Right cardiac atrium (tissue), 5 donors: ENCODE measurements around the gene CACYBP. TPM values are rescaled to one million over a fixed set of nuclear protein-coding genes. Genes with fewer than 3 reads are reported as not detected.
"Not testable (repeated sequence)": the region's sequence is repeated elsewhere in the genome, so short reads cannot be mapped to it uniquely, and the experiment has no call there.

ENCODE experiments used
- ATAC-seq, 2 donors: fragments of 200-7000 bp; cut with Tn5 transposase; one replicate each; pipeline versions ENCODE4 v1.8.0 to v1.9.1; 2020; ENCODE audit warnings: moderate library complexity in 2 of 2, mild to moderate bottlenecking in 1 of 2
- DNase-seq, 3 donors: peaks; one replicate each; pipeline ENCODE4 v3.0.0-alpha.2; 2020
- H3K27ac ChIP-seq: one replicate; pipeline ENCODE4 v1.5.1; 2013; ENCODE audit warnings: mild to moderate bottlenecking, low read length, control low read depth, moderate library complexity
- H3K27me3 ChIP-seq: one replicate; pipeline ENCODE4 v1.6.1; 2013; ENCODE audit not compliant: control insufficient read depth, insufficient read depth
- H3K4me1 ChIP-seq: one replicate; pipeline ENCODE4 v1.6.1; 2013; ENCODE audit warnings: low read length; ENCODE audit not compliant: control insufficient read depth, insufficient read depth
- H3K4me3 ChIP-seq: one replicate; pipeline ENCODE4 v1.5.1; 2013; ENCODE audit warnings: low read length, control low read depth
- H3K9me3 ChIP-seq: one replicate; pipeline ENCODE4 v1.6.1; 2013; ENCODE audit warnings: low read length; ENCODE audit not compliant: control insufficient read depth
- WGBS: extraction: QIAGEN DNeasy Blood & Tissue Kit; methylation state at CpG from one replicate; pipeline ENCODE4 v1.1.7; 2013; 5-methylcytosine and 5-hydroxymethylcytosine counted together
- intact Hi-C, 4 donors: fragments of 100-400 bp; cut with DNase I; formaldehyde crosslinking; loops; one replicate each; pipeline versions ENCODE4 v1.11.0 to v1.14.0; 2022 to 2023
- polyA plus RNA-seq: library from polyadenylated mRNA; stranded (reverse); fragments of 200-250 nt; gene quantifications from one replicate; pipeline ENCODE4 v1.2.3, GENCODE V29; 2013
- total RNA-seq, 4 donors: library from RNA; stranded (reverse); fragmentation: NEBNext Ultra II Directional; extraction: Animal tissue kit (Norgen Biotek cat#: 25700); gene quantifications; one replicate each; pipeline ENCODE4 v1.2.1, GENCODE V29; 2021
- donor health status: healthy with polysubstance abuse.
- donor health status: DM: no; HTN: yes; CAD: no.
- donor health status: DM: no; HTN: no; CAD: no.
- donor health status: DM: no; HTN: yes; CAD: no; lungs with severe emphysema.
- donor health status: DM: yes; HTN: yes; CAD: no.

The CACYBP gene
- total and polyA plus RNA-seq, 5 donors: 52.9 to 81.1 (median 72.9) TPM

DNA sequence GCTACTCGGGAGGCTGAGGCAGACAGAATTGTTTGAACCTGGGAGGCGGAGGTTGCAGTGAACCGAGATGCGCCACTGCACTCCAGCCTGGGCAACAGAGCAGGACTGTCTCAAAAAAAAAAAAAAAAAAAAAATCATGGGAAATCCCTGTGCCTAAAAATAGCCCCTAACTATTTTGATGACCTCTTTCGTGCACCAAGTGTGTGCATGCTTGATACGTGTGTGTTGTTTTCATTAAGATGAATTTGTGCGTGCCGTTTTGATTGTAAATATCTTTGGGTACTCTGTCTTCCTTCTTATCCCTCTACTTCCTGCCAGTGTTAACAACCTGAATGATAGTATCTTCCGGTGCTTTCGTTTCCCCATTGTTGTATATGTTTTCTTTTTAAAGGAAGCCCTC, 9.8 kb downstream of the CACYBP start:
- H3K4me1 ChIP-seq: no peaks in the 10 kb centered on the region
- WGBS: 59% methylated on average over 10 of the region's 10 CpGs
- no peak for DNase-seq
- H3K27ac ChIP-seq: no peak overlapping the region
- H3K9me3 ChIP-seq: no peaks in the 10 kb centered on the region
- H3K27me3 ChIP-seq: no peaks in the 10 kb centered on the region
- H3K4me3 ChIP-seq: no peak overlapping the region
- intact Hi-C loops: no loop called here
- peak in 1 of 2 donors; percentile 17 for ATAC-seq

DNA sequence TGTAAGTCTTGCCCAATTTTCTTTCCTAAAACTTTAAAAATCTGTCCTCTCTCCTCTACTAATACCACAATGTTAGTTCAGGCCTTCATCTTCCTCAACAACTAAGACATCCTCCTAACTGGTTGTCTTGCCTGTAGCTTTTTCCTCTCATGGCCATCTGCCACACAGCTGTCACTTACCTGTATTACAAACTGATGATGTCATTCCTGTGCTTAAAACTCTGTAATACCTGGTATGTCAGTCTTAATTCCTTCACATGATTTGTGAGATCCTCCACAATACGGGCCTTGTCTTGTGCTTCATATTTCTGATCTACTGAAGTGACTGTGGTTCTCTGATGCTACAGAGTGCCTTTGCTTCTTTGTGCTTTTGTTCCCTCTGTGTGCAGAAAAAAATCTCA, 13.7 kb downstream of the CACYBP start:
- no peak overlapping the region for H3K27ac ChIP-seq
- H3K4me1 ChIP-seq: no peaks in the 10 kb centered on the region
- ATAC-seq: no peak
- 87% methylated on average over 1 of the region's 1 CpG for WGBS
- H3K27me3 ChIP-seq: no peaks in the 10 kb centered on the region
- intact Hi-C loops: no loop called here
- no peak for DNase-seq
- no peak overlapping the region for H3K4me3 ChIP-seq
- H3K9me3 ChIP-seq: no peaks in the 10 kb centered on the region

DNA sequence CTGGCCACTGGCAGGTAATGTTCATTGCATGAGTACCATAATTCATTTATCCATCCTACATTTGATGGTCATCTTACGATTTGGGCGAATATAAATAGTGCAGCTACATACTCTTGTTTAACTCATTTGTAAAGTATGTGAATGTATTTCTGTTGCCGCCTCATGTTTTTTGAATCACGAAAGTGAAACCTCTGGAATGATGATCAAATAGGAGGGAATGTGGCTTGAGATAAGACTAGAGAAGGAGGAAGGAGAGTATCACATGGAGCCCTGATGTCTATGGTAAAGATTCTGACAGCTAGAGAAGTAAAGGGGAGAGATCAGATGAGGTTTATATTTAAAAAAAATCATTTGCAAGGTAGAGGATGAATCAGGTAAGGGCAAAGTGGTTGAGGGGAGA, 15.5 kb downstream of the CACYBP start:
- Histone ChIP-seq H3K4me1 (no peaks in the 10 kb centered on the region), H3K4me3 (no peak overlapping the region), H3K27ac (no peak overlapping the region), H3K9me3 (no peaks in the 10 kb centered on the region), H3K27me3 (no peaks in the 10 kb centered on the region)
- intact Hi-C loops: no loop called here
- WGBS: 80% methylated on average over 4 of the region's 4 CpGs
- DNase-seq: no peak
- no peak for ATAC-seq

DNA sequence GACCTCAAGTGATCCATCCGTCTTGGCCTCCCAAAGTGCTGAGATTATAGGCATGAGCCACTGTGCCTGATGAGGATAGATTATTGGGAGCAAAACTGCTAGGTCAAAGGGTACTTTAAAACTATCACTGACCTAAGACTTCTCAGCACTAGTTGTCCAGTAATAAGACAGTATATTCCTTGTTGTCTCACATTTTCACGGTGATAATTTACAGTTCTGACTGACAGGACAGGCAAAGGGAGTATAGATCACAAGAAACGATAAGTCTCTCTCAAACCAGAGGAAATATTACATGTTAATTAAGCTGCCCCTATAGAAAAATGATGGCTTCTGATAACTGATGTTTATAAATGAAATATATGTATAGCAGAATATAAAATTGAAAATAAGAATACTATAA, 19.8 kb downstream of the CACYBP start:
- ATAC-seq (no peak), DNase-seq (no peak)
- Histone ChIP-seq H3K9me3 (no peaks in the 10 kb centered on the region), H3K27me3 (no peaks in the 10 kb centered on the region), H3K4me3 (no peak overlapping the region), H3K27ac (no peak overlapping the region), H3K4me1 (no peaks in the 10 kb centered on the region)
- intact Hi-C loops: no loop called here
- WGBS: 87% methylated on average over 3 of the region's 3 CpGs

DNA sequence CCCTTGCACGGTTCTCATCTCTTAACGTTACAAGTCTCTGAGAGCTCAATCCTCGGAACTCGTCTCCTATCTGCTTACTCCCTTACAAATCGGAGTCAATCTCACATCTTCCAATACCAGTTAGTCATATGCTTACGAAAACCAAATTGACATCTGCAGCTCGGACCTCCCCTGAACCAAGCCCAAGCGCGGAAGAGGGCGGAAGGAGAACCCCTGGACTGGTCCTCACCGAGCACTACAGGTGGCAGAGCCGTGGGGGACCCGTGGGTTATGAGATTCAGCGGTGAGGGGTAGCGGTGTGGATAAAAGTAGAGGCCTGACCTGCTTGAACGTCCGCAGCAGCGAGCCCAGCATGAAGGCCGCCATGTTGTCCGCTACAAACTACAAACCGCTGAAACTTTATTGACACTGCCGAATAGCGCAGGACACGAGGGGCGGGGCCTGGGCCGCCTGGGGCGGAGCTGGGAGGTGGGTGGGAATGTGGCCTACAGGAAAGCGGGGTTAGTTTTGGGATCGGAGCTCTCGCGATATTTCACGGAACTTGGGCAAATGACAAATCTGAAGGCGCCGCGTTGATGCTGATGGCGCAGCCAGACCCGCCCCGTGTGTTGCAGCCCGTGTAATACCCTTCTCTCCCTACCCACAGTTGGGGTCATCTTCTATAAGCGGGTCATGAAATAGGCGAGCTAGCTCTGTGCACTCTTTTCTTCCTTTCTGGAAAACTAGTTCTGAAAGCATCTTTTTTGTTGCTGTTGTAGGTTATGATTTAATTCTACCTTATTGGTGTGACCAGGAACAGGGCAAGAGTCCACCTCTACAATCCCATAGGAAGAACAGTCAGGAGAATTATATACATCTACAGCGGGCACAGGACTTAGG, 23.5 kb downstream of the CACYBP start, which contains the start of gene MRPS14:
Gene MRPS14, minus strand, starts transcription at position 383 of the 879 bp plus-strand sequence. Its CDS starts 17 bp downstream, at position 366.
- ATAC-seq (peak; percentile 99), DNase-seq (peak; percentile 97 to 99 (median 99))
- WGBS: 3% methylated on average over 42 of the region's 42 CpGs
- intact Hi-C loops: loop anchor here in 1 of 4 donors (10.0 kb wide), 1 partner anchor 292 kb away; no protein-coding TSS in a partner anchor
- no peaks in the 10 kb centered on the region for H3K4me1 ChIP-seq
- H3K27ac ChIP-seq: peak within 1 kb of the TSS; percentile 78
- no peaks in the 10 kb centered on the region for H3K27me3 ChIP-seq
- H3K4me3 ChIP-seq: peak within 1 kb of the TSS; percentile 93
- H3K9me3 ChIP-seq: no peaks in the 10 kb centered on the region

DNA sequence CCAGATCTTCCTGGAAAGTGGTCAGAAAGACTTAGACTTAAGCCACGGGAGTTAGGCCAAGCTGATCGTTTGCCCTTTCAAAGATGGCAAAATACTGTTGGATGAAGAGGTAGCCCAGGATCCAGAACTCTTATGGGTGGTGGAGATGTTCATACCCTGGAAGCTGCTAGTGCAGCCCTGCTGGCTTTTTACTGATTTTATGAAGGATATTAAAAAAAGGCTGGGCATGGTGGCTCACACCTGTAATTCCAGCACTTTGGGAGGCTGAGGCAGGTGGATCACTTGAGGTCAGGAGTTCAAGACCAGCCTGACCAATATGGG, 24.1 kb downstream of the CACYBP start:
- intact Hi-C loops: loop anchor here in 1 of 4 donors (10.0 kb wide), 1 partner anchor 291 kb away; no protein-coding TSS in a partner anchor

DNA sequence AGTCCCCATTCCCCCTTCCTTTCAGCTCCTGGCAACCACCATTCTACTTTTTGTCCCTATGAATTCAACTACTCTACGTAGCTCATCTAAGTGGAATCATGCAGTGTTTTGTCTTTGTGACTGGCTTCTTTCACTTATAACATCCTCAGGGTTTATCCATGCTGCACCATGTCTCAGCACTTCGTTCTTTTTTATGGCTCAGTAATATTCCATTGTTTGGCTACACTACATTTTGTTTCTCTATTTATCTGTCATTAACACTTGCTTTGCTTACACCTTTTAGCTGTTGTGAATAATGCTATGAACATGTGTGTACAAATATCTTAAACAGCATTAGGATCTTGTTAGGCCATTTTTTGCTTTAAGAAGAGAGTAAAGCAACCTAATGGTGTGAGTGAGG, 25.0 kb downstream of the CACYBP start:
- intact Hi-C loops: loop anchor here in 1 of 4 donors (10.0 kb wide), 1 partner anchor 290 kb away; no protein-coding TSS in a partner anchor
- DNase-seq (no peak), ATAC-seq (no peak)
- Histone ChIP-seq H3K27me3 (no peaks in the 10 kb centered on the region), H3K9me3 (no peaks in the 10 kb centered on the region), H3K4me3 (no peak overlapping the region), H3K4me1 (no peaks in the 10 kb centered on the region), H3K27ac (no peak overlapping the region)
- 99% methylated on average over 2 of the region's 2 CpGs for WGBS

More for the DNA sequence above, 24.1 kb downstream of the CACYBP start:
- ATAC-seq, DNase-seq, H3K9me3 ChIP-seq, H3K27me3 ChIP-seq, H3K4me1 ChIP-seq: not testable (repeated sequence)
- peak overlapping the region; percentile 93 for H3K4me3 ChIP-seq
- H3K27ac ChIP-seq: peak overlapping the region; percentile 78
- 95% methylated on average over 2 of the region's 2 CpGs for WGBS

DNA sequence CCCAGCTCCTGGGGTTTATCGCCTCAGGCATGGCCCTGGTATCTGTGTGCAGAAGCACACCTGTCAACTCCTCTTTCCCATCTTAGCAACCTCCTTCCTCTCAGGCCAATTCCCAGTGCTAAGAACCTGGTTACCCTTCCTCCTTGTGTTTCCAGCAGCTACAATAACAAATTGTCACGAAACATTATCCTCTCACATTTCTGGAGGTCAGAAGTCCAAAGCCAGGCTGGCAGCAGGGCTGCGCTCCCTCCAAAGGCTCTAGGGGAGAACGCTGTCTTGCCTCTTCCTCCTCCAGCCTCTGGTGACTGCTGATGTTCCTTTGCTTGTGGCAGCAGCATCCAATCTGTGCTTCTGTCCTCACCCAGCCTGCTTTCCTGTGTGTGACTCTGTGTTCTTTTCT, 34.2 kb downstream of the CACYBP start:
- 77% methylated on average over 4 of the region's 4 CpGs for WGBS
- no peak overlapping the region for H3K27ac ChIP-seq
- H3K4me3 ChIP-seq: no peak overlapping the region
- intact Hi-C loops: loop anchor here in 3 of 4 donors (5.0 to 10.0 kb wide), 4 partner anchors 88 to 291 kb away; no protein-coding TSS in a partner anchor
- H3K27me3 ChIP-seq: no peaks in the 10 kb centered on the region
- H3K4me1 ChIP-seq: no peaks in the 10 kb centered on the region
- H3K9me3 ChIP-seq: no peaks in the 10 kb centered on the region
- no peak for DNase-seq
- ATAC-seq: no peak

DNA sequence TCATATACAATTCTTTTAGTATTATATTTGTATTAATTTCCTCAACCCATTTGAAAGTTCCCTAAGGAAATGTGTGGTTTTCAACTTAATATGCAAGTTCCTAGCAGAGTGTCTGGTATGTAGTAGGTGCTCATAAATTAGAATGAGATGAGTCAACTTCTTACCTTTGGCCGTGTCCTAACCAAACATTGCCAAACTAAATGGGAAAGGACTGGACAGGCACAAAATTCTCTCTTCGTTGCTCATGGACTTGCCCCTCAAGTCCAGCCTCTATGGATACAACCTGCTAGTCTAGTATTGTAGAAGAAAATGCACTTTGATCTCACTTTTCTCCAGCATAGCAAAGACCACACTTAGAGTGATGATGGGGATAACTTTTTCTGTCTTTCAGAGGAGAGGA, 35.0 kb downstream of the CACYBP start:
- H3K27me3 ChIP-seq: no peaks in the 10 kb centered on the region
- H3K4me3 ChIP-seq: no peak overlapping the region
- intact Hi-C loops: loop anchor here in 3 of 4 donors (5.0 to 10.0 kb wide), 4 partner anchors 88 to 290 kb away; no protein-coding TSS in a partner anchor
- H3K9me3 ChIP-seq: no peaks in the 10 kb centered on the region
- no peak for ATAC-seq
- DNase-seq: no peak
- no peak overlapping the region for H3K27ac ChIP-seq
- no peaks in the 10 kb centered on the region for H3K4me1 ChIP-seq
- 81% methylated on average over 2 of the region's 2 CpGs for WGBS

DNA sequence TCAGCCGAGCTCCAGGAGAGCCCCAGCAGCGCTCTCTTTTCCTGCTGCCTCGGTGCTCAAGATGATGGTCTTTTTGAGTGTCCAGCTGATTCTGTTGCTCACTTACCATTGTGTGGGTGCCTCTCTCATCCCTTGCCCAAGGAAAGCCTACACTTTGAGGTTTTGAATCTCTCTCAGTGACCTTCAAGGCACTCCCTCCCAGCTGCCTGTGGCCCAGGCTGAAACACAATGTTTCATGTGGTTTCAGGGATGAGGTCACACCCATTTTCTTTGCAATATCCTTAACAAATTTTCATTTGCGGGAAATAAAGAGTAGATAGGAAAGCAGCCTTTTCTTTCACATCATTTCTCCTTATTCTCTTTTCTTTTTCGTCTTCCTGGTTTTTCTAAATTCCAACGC, 36.1 kb downstream of the CACYBP start:
- Histone ChIP-seq H3K4me1 (no peaks in the 10 kb centered on the region), H3K9me3 (no peaks in the 10 kb centered on the region), H3K27ac (no peak overlapping the region), H3K4me3 (no peak overlapping the region), H3K27me3 (no peaks in the 10 kb centered on the region)
- no peak for ATAC-seq
- intact Hi-C loops: loop anchor here in 1 of 4 donors (10.0 kb wide), 1 partner anchor 289 kb away; no protein-coding TSS in a partner anchor
- no peak for DNase-seq
- WGBS: 90% methylated on average over 6 of the region's 6 CpGs

DNA sequence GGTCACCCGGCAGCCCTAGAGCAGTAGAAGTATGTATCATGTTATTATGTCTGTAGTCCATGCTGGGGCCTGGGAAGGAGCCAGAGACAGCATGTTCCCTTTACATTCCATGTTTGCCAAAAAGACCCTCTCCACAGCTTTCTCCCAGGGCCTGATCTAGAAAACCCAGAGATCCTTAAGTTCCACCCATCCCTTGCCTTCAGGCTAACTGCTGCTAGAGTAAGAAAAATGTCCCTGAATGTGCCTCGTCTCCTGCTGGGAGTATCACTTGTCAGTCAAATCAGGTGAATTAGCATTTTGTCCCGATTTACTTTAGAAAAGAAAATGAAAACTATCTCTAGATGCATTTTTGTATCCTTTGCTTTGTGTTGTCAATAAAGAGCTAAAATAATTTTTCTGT, 36.7 kb downstream of the CACYBP start:
- H3K27me3 ChIP-seq: no peaks in the 10 kb centered on the region
- no peak overlapping the region for H3K27ac ChIP-seq
- no peaks in the 10 kb centered on the region for H3K9me3 ChIP-seq
- 68% methylated on average over 3 of the region's 3 CpGs for WGBS
- ATAC-seq (no peak), DNase-seq (no peak)
- intact Hi-C loops: loop anchor here in 1 of 4 donors (10.0 kb wide), 1 partner anchor 288 kb away; no protein-coding TSS in a partner anchor
- no peaks in the 10 kb centered on the region for H3K4me1 ChIP-seq
- H3K4me3 ChIP-seq: no peak overlapping the region
